Measurements from ENCODE around the gene KMO.

The KMO gene

DNA sequence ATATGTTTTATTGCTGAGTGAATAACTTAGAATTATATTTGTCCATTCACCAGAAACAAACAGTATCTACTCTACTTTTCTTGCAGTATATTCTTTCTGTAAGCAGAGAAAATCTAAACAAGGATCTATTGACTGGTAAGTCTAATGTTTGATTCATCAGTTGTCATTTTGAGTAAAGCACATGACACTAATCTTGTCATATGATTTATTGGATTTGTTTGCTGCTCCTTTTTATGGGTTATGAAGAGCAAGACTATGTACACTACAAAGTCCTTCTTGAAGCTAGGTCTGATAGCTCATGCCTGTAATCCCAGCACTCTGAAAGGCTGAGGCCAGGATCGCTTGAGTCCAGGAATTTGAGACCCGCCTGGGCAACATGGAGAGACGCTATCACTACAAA, 23.3 kb downstream of the KMO start:
- peak overlapping the region in 2 of 3 experiments; percentile 65 to 68 for H3K27ac Mint-ChIP-seq
- no peaks in the 10 kb centered on the region for H3K27me3 Mint-ChIP-seq (ENCODE audit: low read depth)
- no peak overlapping the region for H3K4me3 Mint-ChIP-seq
- H3K9me3 Mint-ChIP-seq = no peaks in the 10 kb centered on the region
- no peaks in the 10 kb centered on the region for H3K36me3 Mint-ChIP-seq (ENCODE audit: low read depth)
- H3K4me1 Mint-ChIP-seq = peaks cover 14% of the 10 kb centered on the region
- TF ChIP-seq, protein P1, sequence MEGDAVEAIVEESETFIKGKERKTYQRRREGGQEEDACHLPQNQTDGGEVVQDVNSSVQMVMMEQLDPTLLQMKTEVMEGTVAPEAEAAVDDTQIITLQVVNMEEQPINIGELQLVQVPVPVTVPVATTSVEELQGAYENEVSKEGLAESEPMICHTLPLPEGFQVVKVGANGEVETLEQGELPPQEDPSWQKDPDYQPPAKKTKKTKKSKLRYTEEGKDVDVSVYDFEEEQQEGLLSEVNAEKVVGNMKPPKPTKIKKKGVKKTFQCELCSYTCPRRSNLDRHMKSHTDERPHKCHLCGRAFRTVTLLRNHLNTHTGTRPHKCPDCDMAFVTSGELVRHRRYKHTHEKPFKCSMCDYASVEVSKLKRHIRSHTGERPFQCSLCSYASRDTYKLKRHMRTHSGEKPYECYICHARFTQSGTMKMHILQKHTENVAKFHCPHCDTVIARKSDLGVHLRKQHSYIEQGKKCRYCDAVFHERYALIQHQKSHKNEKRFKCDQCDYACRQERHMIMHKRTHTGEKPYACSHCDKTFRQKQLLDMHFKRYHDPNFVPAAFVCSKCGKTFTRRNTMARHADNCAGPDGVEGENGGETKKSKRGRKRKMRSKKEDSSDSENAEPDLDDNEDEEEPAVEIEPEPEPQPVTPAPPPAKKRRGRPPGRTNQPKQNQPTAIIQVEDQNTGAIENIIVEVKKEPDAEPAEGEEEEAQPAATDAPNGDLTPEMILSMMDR (IDR thresholded peaks at IDR 0.05; ENCODE audit: unreplicated experiment in 3 of 3) = no peak

DNA sequence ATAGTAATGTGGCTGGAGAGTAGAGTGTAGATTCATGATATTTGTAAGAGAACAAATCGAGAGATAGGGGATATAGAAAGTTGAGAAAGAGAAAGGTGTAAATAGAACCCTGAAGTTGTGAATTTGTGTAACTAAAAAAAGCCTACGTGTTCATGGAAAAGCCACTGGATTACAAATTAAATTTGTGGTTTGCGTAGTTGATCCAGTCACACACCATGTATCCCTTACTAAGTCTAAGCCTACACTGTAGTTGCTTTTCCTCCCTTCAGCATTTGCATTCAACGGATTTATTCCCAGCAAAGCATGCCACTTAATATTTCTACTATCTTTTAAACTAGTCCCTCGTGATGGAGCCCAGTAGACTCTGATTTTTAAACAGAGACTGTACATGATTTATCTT, 24.9 kb downstream of the KMO start:
- peak overlapping the region; percentile 72 to 93 (median 92) for H3K27ac Mint-ChIP-seq

DNA sequence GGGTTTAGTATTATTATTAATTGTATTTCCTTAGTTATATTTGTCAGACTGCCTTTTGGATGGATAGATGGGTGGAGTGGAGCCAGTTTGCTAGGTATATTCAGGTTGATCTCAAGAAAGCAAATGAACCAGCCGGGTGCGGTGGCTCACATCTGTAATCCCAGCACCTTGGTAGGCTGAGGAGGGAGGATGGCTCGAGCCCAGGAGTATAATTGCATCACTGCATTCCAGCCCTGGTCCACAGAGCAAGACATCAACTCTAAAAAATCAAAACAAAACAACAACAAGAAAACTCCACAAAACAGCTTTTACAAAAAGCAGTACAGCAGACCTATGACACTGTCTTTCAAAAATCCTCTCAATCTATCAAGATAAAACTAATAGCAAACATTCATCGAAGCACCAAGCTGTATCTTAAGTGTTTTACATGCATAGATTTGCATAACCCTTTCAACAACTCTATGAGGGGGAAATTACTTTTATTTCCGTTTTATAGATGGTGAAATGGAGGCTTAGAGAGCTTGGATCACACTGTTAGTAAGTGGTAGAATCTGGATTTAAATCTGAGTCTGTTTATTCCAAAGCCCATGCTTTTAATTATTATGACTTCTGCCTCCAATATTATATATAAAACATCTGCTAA, 25.5 kb downstream of the KMO start:
- peak overlapping the region; percentile 85 to 93 (median 92) for H3K27ac Mint-ChIP-seq
- H3K4me3 Mint-ChIP-seq = no peak overlapping the region
- H3K36me3 Mint-ChIP-seq (ENCODE audit: low read depth) = no peaks in the 10 kb centered on the region
- no peaks in the 10 kb centered on the region for H3K27me3 Mint-ChIP-seq (ENCODE audit: low read depth)
- TF ChIP-seq, protein P1 (IDR thresholded peaks at IDR 0.05; ENCODE audit: unreplicated experiment in 3 of 3) = no peak
- H3K9me3 Mint-ChIP-seq = no peaks in the 10 kb centered on the region
- peaks cover 16% of the 10 kb centered on the region for H3K4me1 Mint-ChIP-seq

More for the DNA sequence above, 24.9 kb downstream of the KMO start:
- H3K4me1 Mint-ChIP-seq = peaks cover 16% of the 10 kb centered on the region
- TF ChIP-seq, protein P1 (IDR thresholded peaks at IDR 0.05; ENCODE audit: unreplicated experiment in 3 of 3) = no peak
- H3K9me3 Mint-ChIP-seq = no peaks in the 10 kb centered on the region
- no peaks in the 10 kb centered on the region for H3K27me3 Mint-ChIP-seq (ENCODE audit: low read depth)
- no peak overlapping the region for H3K4me3 Mint-ChIP-seq
- H3K36me3 Mint-ChIP-seq (ENCODE audit: low read depth) = no peaks in the 10 kb centered on the region

DNA sequence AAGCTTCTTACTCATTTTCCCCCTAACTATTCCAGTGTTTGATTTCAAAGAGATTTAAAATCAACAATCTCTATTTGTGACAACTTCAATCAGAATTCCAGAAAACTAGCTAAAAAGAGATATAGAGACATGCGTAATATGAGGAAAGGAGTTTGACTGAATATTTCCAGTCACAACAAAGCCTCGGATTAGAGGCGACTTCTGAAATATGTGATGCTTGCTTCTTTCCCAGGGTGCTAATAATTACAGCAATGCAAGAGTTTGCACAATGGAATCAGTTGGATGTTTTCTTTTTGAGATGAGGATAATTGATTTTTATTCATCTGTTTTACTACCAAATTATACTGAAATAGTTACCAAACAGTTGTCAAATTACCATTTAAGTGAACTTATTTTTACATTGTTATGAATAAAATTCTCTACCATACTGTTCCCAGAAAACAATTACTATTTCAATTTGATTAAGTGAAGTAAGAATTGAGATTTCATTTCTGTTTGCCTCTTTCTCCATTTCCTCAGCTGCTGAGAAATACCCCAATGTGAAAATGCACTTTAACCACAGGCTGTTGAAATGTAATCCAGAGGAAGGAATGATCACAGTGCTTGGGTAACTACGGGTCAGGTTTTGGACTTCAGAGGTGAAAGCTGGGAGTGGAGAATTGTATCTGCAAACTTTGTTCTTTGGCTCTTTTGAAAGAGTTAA, 28.1 kb downstream of the KMO start:
- Mint-ChIP-seq H3K9me3 (no peaks in the 10 kb centered on the region), H3K4me1 (peaks cover 16% of the 10 kb centered on the region), H3K4me3 (no peak overlapping the region), H3K36me3 (ENCODE audit: low read depth) (no peaks in the 10 kb centered on the region), H3K27me3 (ENCODE audit: low read depth) (no peaks in the 10 kb centered on the region), H3K27ac (peak overlapping the region in 2 of 3 experiments; percentile 31 to 34)
- TF ChIP-seq, protein P1 (IDR thresholded peaks at IDR 0.05; ENCODE audit: unreplicated experiment in 3 of 3) = no peak

DNA sequence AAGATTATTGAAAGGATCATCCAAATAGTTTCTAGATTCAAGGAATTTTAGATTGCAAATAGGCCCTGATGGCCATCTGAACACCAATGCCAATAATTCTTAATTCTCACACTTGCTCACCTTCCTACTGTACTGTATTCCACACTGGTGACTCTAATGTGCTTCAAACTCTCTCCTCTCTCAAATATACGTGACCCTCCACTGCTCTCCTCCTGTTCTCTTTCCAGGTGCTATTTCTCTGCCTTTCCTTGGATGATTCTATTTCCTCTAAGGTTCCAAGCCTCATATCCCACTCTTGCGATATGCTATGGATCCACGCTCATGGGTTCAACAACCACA, 28.6 kb downstream of the KMO start:
- Mint-ChIP-seq H3K4me3 (no peak overlapping the region), H3K36me3 (ENCODE audit: low read depth) (no peaks in the 10 kb centered on the region), H3K27ac (peak overlapping the region in 2 of 3 experiments; percentile 31 to 43), H3K4me1 (peaks cover 16% of the 10 kb centered on the region), H3K9me3 (no peaks in the 10 kb centered on the region), H3K27me3 (ENCODE audit: low read depth) (no peaks in the 10 kb centered on the region)
- TF ChIP-seq, protein P1 (IDR thresholded peaks at IDR 0.05; ENCODE audit: unreplicated experiment in 3 of 3) = no peak

DNA sequence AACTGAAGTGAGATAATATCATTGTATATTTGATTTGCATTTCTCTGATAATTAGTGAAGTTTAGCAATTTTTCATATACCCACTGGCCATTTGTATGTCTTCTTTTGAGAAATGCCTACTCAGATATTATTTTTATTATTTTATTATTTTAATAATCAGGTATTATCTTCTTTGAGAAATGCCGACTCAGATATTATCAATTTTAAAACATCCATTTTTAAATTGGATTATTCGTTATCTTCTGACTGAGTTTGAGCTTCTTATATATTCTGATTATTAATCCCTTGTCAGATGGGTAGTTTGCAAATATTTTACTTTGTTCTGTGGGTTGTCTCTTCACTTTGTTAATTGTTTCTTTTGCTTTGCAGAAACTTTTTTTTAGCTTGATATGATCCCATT, 37.7 kb downstream of the KMO start:
- no peaks in the 10 kb centered on the region for H3K27me3 Mint-ChIP-seq (ENCODE audit: low read depth)
- H3K9me3 Mint-ChIP-seq = no peaks in the 10 kb centered on the region
- TF ChIP-seq, protein P1 (IDR thresholded peaks at IDR 0.05; ENCODE audit: unreplicated experiment in 3 of 3) = no peak
- no peaks in the 10 kb centered on the region for H3K36me3 Mint-ChIP-seq (ENCODE audit: low read depth)
- no peak overlapping the region for H3K4me3 Mint-ChIP-seq
- no peaks in the 10 kb centered on the region for H3K4me1 Mint-ChIP-seq
- no peak overlapping the region for H3K27ac Mint-ChIP-seq
